H1 (cell line): ENCODE results near the gene C1orf52. TPM values are rescaled to one million over a fixed set of nuclear protein-coding genes. Genes with fewer than 3 reads are reported as not detected.

Experiments used
- CTCF ChIA-PET: fragments of 300-600 bp; sonication (Branson Sonifier 250); formaldehyde crosslinking; loops from one replicate; lab custom pipeline; 2021; ENCODE audit not compliant: partially characterized antibody; lab: Charles Lee
- POLR2A ChIA-PET: fragments of 300-600 bp; sonication (Branson Sonifier 250); formaldehyde crosslinking; loops from one replicate; lab custom pipeline; 2021; ENCODE audit warnings: inconsistent platforms; ENCODE audit not compliant: partially characterized antibody; lab: Charles Lee
- DNase-seq, 2 experiments: peaks; one replicate each; pipeline versions ENCODE4 v3.0.0 to v3.0.0-alpha.2; 2010 to 2022; ENCODE audit warnings: low spot score in 2 of 2, low read depth in 1 of 2, mixed read lengths in 1 of 2
- FAIRE-seq: peaks from 2 replicates; lab custom pipeline; 2011; peaks lifted over from hg19 to GRCh38; lab: Jason Lieb, UNC
- H2AFZ ChIP-seq: 2 replicates; pipeline ENCODE4 v1.8.1; 2012; ENCODE audit warnings: low read length, inconsistent platforms
- H2AK5ac ChIP-seq: 2 replicates; pipeline ENCODE4 v1.6.1; 2013; ENCODE audit warnings: low read depth, low read length
- H2BK120ac ChIP-seq: replicated peaks from 2 replicates; pipeline ENCODE3; 2013; ENCODE audit warnings: low read depth, low read length, inconsistent platforms
- H2BK12ac ChIP-seq: 2 replicates; pipeline ENCODE4 v1.6.1; 2013; ENCODE audit warnings: low read depth, low read length
- H2BK15ac ChIP-seq: 2 replicates; pipeline ENCODE4 v1.6.1; 2013; ENCODE audit warnings: low read length
- H2BK20ac ChIP-seq: 2 replicates; pipeline ENCODE4 v1.6.1; 2013; ENCODE audit warnings: low read length
- H2BK5ac ChIP-seq: 2 replicates; pipeline ENCODE4 v1.6.1; 2013; ENCODE audit warnings: low read depth, low read length
- H3K14ac ChIP-seq: 2 replicates; pipeline ENCODE4 v1.6.1; 2013; ENCODE audit warnings: inconsistent platforms; ENCODE audit not compliant: insufficient read length
- H3K18ac ChIP-seq: 2 replicates; pipeline ENCODE4 v1.6.1; 2013; ENCODE audit warnings: low read length; ENCODE audit errors: extremely low read depth
- H3K23ac ChIP-seq: 2 replicates; pipeline ENCODE4 v1.6.1; 2013; ENCODE audit warnings: inconsistent platforms; ENCODE audit not compliant: insufficient read length
- H3K23me2 ChIP-seq: 2 replicates; pipeline ENCODE4 v1.6.1; 2013; ENCODE audit warnings: low read depth, low read length
- H3K27ac ChIP-seq: 2 replicates; pipeline ENCODE4 v1.6.1; 2011; ENCODE audit warnings: low read depth, low read length, inconsistent platforms
- H3K27me3 ChIP-seq, 4 experiments: replicated peaks in 1 of 4; 1 replicate in 1 of 4; 2 replicates in 3 of 4; pipeline versions ENCODE4 v1.6.1 to v1.8.1; 2011 to 2013; ENCODE audit warnings: low read length in 3 of 4, mild to moderate bottlenecking in 3 of 4, inconsistent platforms in 2 of 4, mixed read lengths in 2 of 4, moderate library complexity in 1 of 4; ENCODE audit not compliant: control insufficient read depth in 3 of 4, insufficient read depth in 3 of 4; ENCODE audit errors: extremely low read depth in 1 of 4
- H3K36me3 ChIP-seq, 4 experiments: 2 replicates each; pipeline versions ENCODE4 v1.6.1 to v1.8.1; 2011 to 2013; ENCODE audit warnings: mild to moderate bottlenecking in 4 of 4, low read length in 3 of 4, moderate library complexity in 2 of 4, control low read depth in 1 of 4, inconsistent platforms in 1 of 4; ENCODE audit not compliant: insufficient read depth in 4 of 4, control insufficient read depth in 2 of 4
- H3K4ac ChIP-seq: replicated peaks from 2 replicates; pipeline ENCODE3; 2013; ENCODE audit warnings: low read length, low read depth, mixed read lengths, inconsistent platforms; ENCODE audit not compliant: insufficient read length
- H3K4me1 ChIP-seq, 4 experiments: replicated peaks in 1 of 4; 1 replicate in 1 of 4; 2 replicates in 3 of 4; pipeline versions ENCODE4 v1.6.1 to v1.8.1; 2011 to 2013; ENCODE audit warnings: low read length in 3 of 4, inconsistent platforms in 2 of 4, mixed read lengths in 1 of 4; ENCODE audit not compliant: insufficient read depth in 4 of 4, control insufficient read depth in 3 of 4
- H3K4me2 ChIP-seq, 2 experiments: 2 replicates each; pipeline versions ENCODE4 v1.6.1 to v1.8.1; 2011 to 2013; ENCODE audit warnings: low read depth in 2 of 2, low read length in 2 of 2, control low read depth in 1 of 2, inconsistent platforms in 1 of 2, mild to moderate bottlenecking in 1 of 2; ENCODE audit not compliant: insufficient read depth in 1 of 2
- H3K4me3 ChIP-seq, 4 experiments: fragments of 200-600, 300-600 bp in 1 of 4; sonication (generic), shearing (Covaris generic), sonication (Bioruptor Twin) in 1 of 4; 2 replicates each; pipeline versions ENCODE4 v1.5.1 to v1.8.1; 2011 to 2016; ENCODE audit warnings: low read length in 4 of 4, low read depth in 3 of 4, control low read depth in 2 of 4, inconsistent platforms in 2 of 4, mild to moderate bottlenecking in 2 of 4, mixed read lengths in 1 of 4, moderate library complexity in 1 of 4; ENCODE audit not compliant: insufficient read depth in 2 of 4; ENCODE audit errors: extremely low read depth in 1 of 4
- H3K56ac ChIP-seq: replicated peaks from 2 replicates; pipeline ENCODE3; 2013; ENCODE audit warnings: low read depth, mild to moderate bottlenecking, mixed read lengths, low read length, inconsistent platforms; ENCODE audit not compliant: insufficient read length
- H3K79me1 ChIP-seq: 2 replicates; pipeline ENCODE4 v1.6.1; 2013; ENCODE audit warnings: low read depth, low read length, control low read depth
- H3K79me2 ChIP-seq, 2 experiments: 2 replicates each; pipeline versions ENCODE4 v1.6.1 to v1.8.1; 2012 to 2013; ENCODE audit warnings: low read length in 2 of 2, mild to moderate bottlenecking in 2 of 2, inconsistent platforms in 1 of 2; ENCODE audit not compliant: insufficient read depth in 2 of 2, control insufficient read depth in 1 of 2
- H3K9ac ChIP-seq, 4 experiments: replicated peaks in 1 of 4; 1 replicate in 1 of 4; 2 replicates in 3 of 4; pipeline versions ENCODE4 v1.6.1 to v1.8.1; 2011 to 2013; ENCODE audit warnings: low read depth in 3 of 4, low read length in 3 of 4, control low read depth in 2 of 4, mild to moderate bottlenecking in 2 of 4, moderate library complexity in 2 of 4, inconsistent platforms in 1 of 4; ENCODE audit errors: extremely low read depth in 1 of 4
- H3K9me3 ChIP-seq, 2 experiments: 2 replicates each; pipeline versions ENCODE4 v1.6.1 to v1.8.1; 2012 to 2013; ENCODE audit warnings: mild to moderate bottlenecking in 2 of 2, moderate library complexity in 2 of 2, control low read depth in 1 of 2, inconsistent platforms in 1 of 2, low read depth in 1 of 2, low read length in 1 of 2, mixed read lengths in 1 of 2; ENCODE audit not compliant: insufficient read depth in 2 of 2
- H4K20me1 ChIP-seq, 2 experiments: replicated peaks in 1 of 2; 2 replicates each; pipeline versions ENCODE3 to v1.8.1; 2011 to 2013; ENCODE audit warnings: inconsistent platforms in 2 of 2, low read length in 2 of 2, mild to moderate bottlenecking in 1 of 2; ENCODE audit not compliant: insufficient read depth in 2 of 2, control insufficient read depth in 1 of 2
- H4K5ac ChIP-seq: 2 replicates; pipeline ENCODE4 v1.6.1; 2013; ENCODE audit warnings: low read length, low read depth, mixed read lengths, inconsistent platforms; ENCODE audit not compliant: insufficient read length
- H4K8ac ChIP-seq: 2 replicates; pipeline ENCODE4 v1.8.0; 2013; ENCODE audit warnings: mild to moderate bottlenecking, moderate library complexity, low read length, inconsistent platforms; ENCODE audit not compliant: insufficient read depth; ENCODE audit errors: extremely low read depth
- H4K91ac ChIP-seq: replicated peaks from 2 replicates; pipeline ENCODE3; 2013; ENCODE audit warnings: low read length, mixed read lengths, inconsistent platforms; ENCODE audit not compliant: insufficient read length
- CBX8 ChIP-seq: fragments of 300-800, 300-1000 bp; sonication (generic); IDR thresholded peaks from 2 replicates; pipeline ENCODE4 v1.7.1; 2016; ENCODE audit warnings: low read depth, low read length, borderline replicate concordance
- CEBPB ChIP-seq: IDR thresholded peaks from 2 replicates; pipeline ENCODE4 v1.6.1; 2012; ENCODE audit warnings: low read depth, low read length
- EGR1 ChIP-seq: IDR thresholded peaks from 2 replicates; pipeline ENCODE4 v1.6.1; 2011; ENCODE audit warnings: low read depth, low read length, borderline replicate concordance
- GTF2F1 ChIP-seq: IDR thresholded peaks from 2 replicates; pipeline ENCODE4 v1.6.1; 2012; ENCODE audit warnings: low read depth, low read length, improper control_type of control experiment, borderline replicate concordance
- HDAC6 ChIP-seq: IDR thresholded peaks from one replicate; pipeline ENCODE4 v1.7.1; 2012; ENCODE audit warnings: low read depth, mild to moderate bottlenecking, inconsistent platforms, low read length, moderate library complexity
- KDM5A ChIP-seq: fragments of 200-600 bp; IDR thresholded peaks from 2 replicates; pipeline ENCODE4 v1.7.1; 2012; ENCODE audit warnings: mild to moderate bottlenecking, low read length, inconsistent platforms, mixed read lengths
- MAFK ChIP-seq: IDR thresholded peaks from 2 replicates; pipeline ENCODE4 v1.6.1; 2012; ENCODE audit warnings: low read depth, mild to moderate bottlenecking, improper control_type of control experiment, low read length
- PHF8 ChIP-seq: fragments of 200-600 bp; sonication (generic); conservative IDR thresholded peaks from 2 replicates; pipeline ENCODE4 v1.7.1; 2012; ENCODE audit warnings: low read depth, mild to moderate bottlenecking, inconsistent platforms, low read length, moderate library complexity
- RAD21 ChIP-seq, 2 experiments: IDR thresholded peaks in 1 of 2; conservative IDR thresholded peaks in 1 of 2; 2 replicates each; pipeline ENCODE4 v1.6.1; 2011; ENCODE audit warnings: low read depth in 2 of 2, low read length in 2 of 2, improper control_type of control experiment in 1 of 2, inconsistent platforms in 1 of 2, mild to moderate bottlenecking in 1 of 2, moderate library complexity in 1 of 2
- RNF2 ChIP-seq: fragments of 200-900, 300-1000 bp; sonication (generic); IDR thresholded peaks from 2 replicates; pipeline ENCODE4 v1.7.1; 2016; ENCODE audit warnings: borderline replicate concordance, low read depth, mild to moderate bottlenecking, antibody characterized with exemption, low read length; ENCODE audit not compliant: poor library complexity, severe bottlenecking; ENCODE audit errors: missing control alignments
- SIRT6 ChIP-seq: IDR thresholded peaks from one replicate; pipeline ENCODE4 v1.7.1; 2012; ENCODE audit warnings: low read length, inconsistent platforms
- SP1 ChIP-seq: IDR thresholded peaks from 2 replicates; pipeline ENCODE4 v1.6.1; 2011; ENCODE audit warnings: low read depth, low read length
- YY1 ChIP-seq: IDR thresholded peaks from 2 replicates; pipeline ENCODE4 v1.6.1; 2011; ENCODE audit warnings: low read depth, mild to moderate bottlenecking, low read length
- WGBS, 2 experiments: shearing (Covaris generic) in 1 of 2; methylation state at CpG; one replicate each; pipeline versions ENCODE4 v1.1.6 to v1.1.7; 2013 to 2015; ENCODE audit warnings: low lambda C conversion rate in 2 of 2, mixed read lengths in 2 of 2, inconsistent platforms in 1 of 2, low coverage in 1 of 2, missing lambda C conversion rate in 1 of 2; ENCODE audit not compliant: insufficient replicate concordance in 2 of 2, insufficient coverage in 1 of 2, insufficient read length in 1 of 2; ENCODE audit errors: extremely low coverage in 1 of 2, missing lambda C conversion rate in 1 of 2; 5-methylcytosine and 5-hydroxymethylcytosine counted together
- polyA plus RNA-seq, 7 experiments: library from polyadenylated mRNA; depleted of rRNA in 3 of 7; stranded (reverse) in 5 of 7; unstranded in 2 of 7; fragments of >200 nt in 5 of 7; fragments of 200-250 nt in 2 of 7; gene quantifications; 1 replicate in 5 of 7; 2 replicates in 1 of 7; 4 replicates in 1 of 7; pipeline versions ENCODE4 v1.2.1 to v1.2.3, GENCODE V29; 2011 to 2013; ENCODE audit warnings: missing spikeins in 2 of 7, mixed read lengths in 2 of 7
- total RNA-seq: library from RNA; stranded (reverse); fragmentation: NEBNext Ultra II Directional; extraction: Animal tissue kit (Norgen Biotek cat#: 25700); gene quantifications from 2 replicates; pipeline ENCODE4 v1.2.1, GENCODE V29; 2021
- TF ChIP-seq, protein P1 (sequence below): IDR thresholded peaks from 2 replicates; pipeline ENCODE4 v1.6.1; 2011; ENCODE audit warnings: low read depth, mild to moderate bottlenecking, low read length; ENCODE audit not compliant: insufficient read depth

C1orf52 gene
- total and polyA plus RNA-seq, 2 of the 8 experiments (the other 6 are each of a cell fraction or from before 2014, with no cell fraction given) = 29.2 to 39.1 TPM

DNA sequence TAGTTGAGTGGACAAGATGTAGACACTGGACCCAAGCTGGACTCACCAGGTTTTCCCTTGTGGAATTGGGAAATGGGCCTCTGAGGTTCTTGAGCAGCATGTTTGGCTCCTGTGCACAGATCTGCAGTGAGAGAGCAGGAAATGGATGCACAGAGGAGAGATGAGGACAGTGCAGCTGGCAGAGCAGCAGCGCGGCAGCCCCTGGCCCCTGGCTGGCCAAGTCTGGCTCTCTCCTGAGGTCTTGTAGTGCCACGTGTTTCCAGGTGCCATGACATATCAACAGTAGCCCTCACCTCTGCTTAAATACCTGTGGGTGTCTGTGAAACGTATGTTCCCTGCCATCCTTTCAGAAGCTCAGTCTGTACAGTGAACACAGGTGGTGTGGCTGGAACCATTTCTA lies 36.2 kb upstream of the C1orf52 start:
- Histone ChIP-seq H3K9ac (no peak overlapping the region; a peak in 1 of 7 replicates), H4K91ac (no peak overlapping the region), H4K20me1 (no peaks in the 10 kb centered on the region), H3K27me3 (no peaks in the 10 kb centered on the region), H3K4ac (no peak overlapping the region), H3K18ac (no peak overlapping the region), H3K4me1 (peaks cover 0 to 2% (median 0%) of the 10 kb centered on the region in 4 experiments; a peak in 1 of 7 replicates), H2AFZ (no peak overlapping the region), H2AK5ac (no peak overlapping the region), H3K4me2 (no peak overlapping the region), H4K8ac (peak overlapping the region; percentile 64; the same call in 1 of the 2 replicates), H2BK12ac (no peak overlapping the region), H3K14ac (no peak overlapping the region), H3K23me2 (no peaks in the 10 kb centered on the region), H3K23ac (no peak overlapping the region), H3K56ac (no peak overlapping the region), H3K9me3 (no peaks in the 10 kb centered on the region), H3K79me1 (no peaks in the 10 kb centered on the region), H3K36me3 (no peaks in the 10 kb centered on the region), H3K27ac (no peak overlapping the region), H2BK5ac (no peak overlapping the region), H3K4me3 (no peak overlapping the region), H2BK15ac (no peak overlapping the region), H4K5ac (no peak overlapping the region), H3K79me2 (no peaks in the 10 kb centered on the region), H2BK20ac (no peak overlapping the region), H2BK120ac (no peak overlapping the region)
- FAIRE-seq (no peak), DNase-seq (no peak)
- ChIA-PET CTCF (interaction anchor here (0.7 to 5.8 kb wide), 7 partner anchors 12 to 397 kb away, joined by 3 to 26 read pairs (median 3); no protein-coding TSS in a partner anchor), POLR2A (interaction anchor here (1.2 to 1.6 kb wide), 2 partner anchors 13 to 25 kb away, joined by 3 to 4 read pairs; no protein-coding TSS in a partner anchor)
- WGBS, 2 experiments = 92% methylated on average over 4 of the region's 4 CpGs; no CpG with 5 or more reads in 1 of the 2 experiments
- TF ChIP-seq EGR1 (no peak), CEBPB (no peak), MAFK (no peak), CBX8 (no peak), RAD21 (IDR thresholded peaks at IDR 0.05 in 1 of 2, conservative IDR thresholded peaks at IDR 0.05 in 1 of 2; ENCODE audit: low read depth in 2 of 2, low read length in 2 of 2) (no peak), RNF2 (no peak), GTF2F1 (no peak), SP1 (no peak), YY1 (no peak), KDM5A (no peak), PHF8 (no peak), SIRT6 (no peak), HDAC6 (no peak)
- TF ChIP-seq, protein P1, sequence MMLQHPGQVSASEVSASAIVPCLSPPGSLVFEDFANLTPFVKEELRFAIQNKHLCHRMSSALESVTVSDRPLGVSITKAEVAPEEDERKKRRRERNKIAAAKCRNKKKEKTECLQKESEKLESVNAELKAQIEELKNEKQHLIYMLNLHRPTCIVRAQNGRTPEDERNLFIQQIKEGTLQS = no peak
